Neuronal stem cell (in vitro differentiated cells): ENCODE results near the gene SLC6A3.
A peak's percentile ranks its signal among the peaks of the same experiment; 100 is the strongest.
"Not testable (repeated sequence)": the region's sequence is repeated elsewhere in the genome, so short reads cannot be mapped to it uniquely, and the experiment has no call there.

Experiments used
- DNase-seq: peaks from one replicate; pipeline ENCODE4 v3.0.0-alpha.2; 2013; ENCODE audit warnings: low spot score
- H2AFZ ChIP-seq: one replicate; pipeline ENCODE4 v1.6.1; 2013; ENCODE audit warnings: mild to moderate bottlenecking, low read length, inconsistent platforms
- H2AK5ac ChIP-seq: 2 replicates; pipeline ENCODE4 v1.6.1; 2013; ENCODE audit warnings: low read depth, mild to moderate bottlenecking, inconsistent platforms, low read length, moderate library complexity, mixed read lengths
- H2BK120ac ChIP-seq: 2 replicates; pipeline ENCODE4 v1.6.1; 2013; ENCODE audit warnings: low read depth, mild to moderate bottlenecking, inconsistent platforms, low read length, moderate library complexity, mixed read lengths
- H2BK12ac ChIP-seq: one replicate; pipeline ENCODE4 v1.6.1; 2013; ENCODE audit warnings: low read length, inconsistent platforms
- H2BK15ac ChIP-seq: 2 replicates; pipeline ENCODE4 v1.6.1; 2013; ENCODE audit warnings: mild to moderate bottlenecking, low read length, inconsistent platforms, mixed read lengths
- H2BK5ac ChIP-seq: one replicate; pipeline ENCODE4 v1.6.1; 2013; ENCODE audit warnings: inconsistent platforms, mild to moderate bottlenecking, low read length, moderate library complexity
- H3K14ac ChIP-seq: one replicate; pipeline ENCODE4 v1.6.1; 2013; ENCODE audit warnings: low read length, inconsistent platforms
- H3K18ac ChIP-seq: 2 replicates; pipeline ENCODE4 v1.6.1; 2013; ENCODE audit warnings: low read length, inconsistent platforms
- H3K23ac ChIP-seq: 2 replicates; pipeline ENCODE4 v1.6.1; 2013; ENCODE audit warnings: low read depth, mild to moderate bottlenecking, mixed read lengths, low read length, inconsistent platforms; ENCODE audit not compliant: poor library complexity
- H3K27ac ChIP-seq: replicated peaks from 3 replicates; pipeline ENCODE4 v1.5.1; 2013; ENCODE audit warnings: low read length, inconsistent platforms
- H3K27me3 ChIP-seq, 3 experiments: 2 replicates each; pipeline ENCODE4 v1.6.1; 2013; ENCODE audit warnings: low read length in 3 of 3, mild to moderate bottlenecking in 2 of 3, inconsistent platforms in 1 of 3, low read depth in 1 of 3, mixed read lengths in 1 of 3, moderate library complexity in 1 of 3; ENCODE audit not compliant: control insufficient read depth in 3 of 3, insufficient read depth in 3 of 3
- H3K36me3 ChIP-seq, 2 donors: replicated peaks in 1 of 2; 2 replicates each; pipeline ENCODE4 v1.6.1; 2013; ENCODE audit warnings: low read length in 2 of 2; ENCODE audit not compliant: control insufficient read depth in 2 of 2, insufficient read depth in 2 of 2
- H3K4ac ChIP-seq: 2 replicates; pipeline ENCODE4 v1.6.1; 2013; ENCODE audit warnings: inconsistent platforms, mild to moderate bottlenecking, low read length, moderate library complexity
- H3K4me1 ChIP-seq, 2 donors: 1 replicate in 1 of 2; 2 replicates in 1 of 2; pipeline ENCODE4 v1.6.1; 2013; ENCODE audit warnings: low read length in 2 of 2, low read depth in 1 of 2; ENCODE audit not compliant: control insufficient read depth in 2 of 2, insufficient read depth in 1 of 2
- H3K4me2 ChIP-seq: one replicate; pipeline ENCODE4 v1.6.1; 2013; ENCODE audit warnings: mild to moderate bottlenecking, low read length, inconsistent platforms; ENCODE audit not compliant: insufficient read depth, poor library complexity, severe bottlenecking
- H3K4me3 ChIP-seq, 2 donors: 2 replicates each; pipeline ENCODE4 v1.5.1; 2013; ENCODE audit warnings: low read length in 2 of 2, mild to moderate bottlenecking in 2 of 2, inconsistent platforms in 1 of 2, moderate library complexity in 1 of 2
- H3K79me1 ChIP-seq: one replicate; pipeline ENCODE4 v1.6.1; 2013; ENCODE audit warnings: low read depth, mild to moderate bottlenecking, inconsistent platforms, low read length, moderate library complexity
- H3K9ac ChIP-seq: one replicate; pipeline ENCODE4 v1.6.1; 2013; ENCODE audit warnings: mild to moderate bottlenecking, low read depth, low read length, inconsistent platforms; ENCODE audit not compliant: poor library complexity
- H3K9me3 ChIP-seq, 2 donors: replicated peaks in 1 of 2; 2 replicates each; pipeline versions ENCODE3 to v1.6.1; 2013; ENCODE audit warnings: low read length in 2 of 2, mild to moderate bottlenecking in 2 of 2, inconsistent platforms in 1 of 2, low read depth in 1 of 2, mixed read lengths in 1 of 2, moderate library complexity in 1 of 2; ENCODE audit not compliant: control insufficient read depth in 2 of 2, insufficient read depth in 1 of 2
- H4K8ac ChIP-seq: one replicate; pipeline ENCODE4 v1.6.1; 2013; ENCODE audit warnings: low read depth, mild to moderate bottlenecking, inconsistent platforms, low read length, moderate library complexity
- H4K91ac ChIP-seq: one replicate; pipeline ENCODE4 v1.6.1; 2013; ENCODE audit warnings: low read length, low read depth, mild to moderate bottlenecking, inconsistent platforms; ENCODE audit not compliant: poor library complexity
- WGBS, 2 donors: extraction: QIAGEN DNeasy Blood & Tissue Kit; methylation state at CpG; one replicate each; pipeline ENCODE4 v1.1.7; 2013; ENCODE audit warnings: missing lambda C conversion rate in 2 of 2, mixed read lengths in 1 of 2; ENCODE audit not compliant: insufficient read length in 2 of 2, insufficient replicate concordance in 1 of 2; ENCODE audit errors: extremely low coverage in 2 of 2; 5-methylcytosine and 5-hydroxymethylcytosine counted together

The SLC6A3 gene

GRCh38 chr5:1363160-1363559 lies 82.1 kb downstream of the SLC6A3 start:
- Histone ChIP-seq H2BK15ac (no peak overlapping the region), H3K9ac (no peak overlapping the region), H3K14ac (no peak overlapping the region), H3K4me2 (no peak overlapping the region), H2BK12ac (no peak overlapping the region), H3K4ac (no peak overlapping the region), H4K8ac (no peak overlapping the region), H3K9me3 (no peaks in the 10 kb centered on the region), H3K4me3 (no peak overlapping the region), H3K27ac (no peak overlapping the region), H2BK5ac (no peak overlapping the region), H3K27me3 (peaks cover 0 to 67% (median 0%) of the 10 kb centered on the region in 3 experiments), H3K79me1 (peaks cover 2% of the 10 kb centered on the region), H3K18ac (no peak overlapping the region), H4K91ac (no peak overlapping the region), H3K4me1 (no peaks in the 10 kb centered on the region), H3K36me3 (no peaks in the 10 kb centered on the region), H2BK120ac (no peak overlapping the region), H3K23ac (no peak overlapping the region), H2AK5ac (no peak overlapping the region), H2AFZ (no peak overlapping the region)
- no CpG with 5 or more reads among the region's 6 CpGs for WGBS, 2 donors
- no peak for DNase-seq

GRCh38 chr5:1362242-1363015 lies 82.8 kb downstream of the SLC6A3 start:
- no peak overlapping the region for H2BK15ac ChIP-seq
- no peaks in the 10 kb centered on the region for H3K9me3 ChIP-seq
- no peaks in the 10 kb centered on the region for H3K4me1 ChIP-seq
- no peak overlapping the region for H3K14ac ChIP-seq
- H2AK5ac ChIP-seq = no peak overlapping the region
- no peak overlapping the region for H3K4me3 ChIP-seq
- no peak overlapping the region for H2BK5ac ChIP-seq
- no peak overlapping the region for H3K4ac ChIP-seq
- H3K9ac ChIP-seq = no peak overlapping the region
- DNase-seq = no peak
- H4K8ac ChIP-seq = no peak overlapping the region
- H4K91ac ChIP-seq = no peak overlapping the region
- H3K27ac ChIP-seq = no peak overlapping the region
- H3K79me1 ChIP-seq = peaks cover 2% of the 10 kb centered on the region
- H2BK120ac ChIP-seq = no peak overlapping the region
- no peak overlapping the region for H3K4me2 ChIP-seq
- H3K23ac ChIP-seq = no peak overlapping the region
- H3K36me3 ChIP-seq = no peaks in the 10 kb centered on the region
- H3K18ac ChIP-seq = no peak overlapping the region
- peaks cover 0 to 68% (median 0%) of the 10 kb centered on the region in 3 experiments for H3K27me3 ChIP-seq
- no peak overlapping the region for H2BK12ac ChIP-seq
- WGBS, 2 donors = no CpG with 5 or more reads among the region's 29 CpGs
- no peak overlapping the region for H2AFZ ChIP-seq

- Histone ChIP-seq H3K18ac (no peak overlapping the region), H3K4ac (no peak overlapping the region), H3K4me2 (no peak overlapping the region), H3K36me3 (no peaks in the 10 kb centered on the region), H3K79me1 (peaks cover 2% of the 10 kb centered on the region), H2AK5ac (peak overlapping the region; percentile 86), H3K14ac (peak overlapping the region; percentile 3), H3K9ac (no peak overlapping the region), H3K9me3 (no peaks in the 10 kb centered on the region), H2BK15ac (no peak overlapping the region), H3K27me3 (peaks cover 0 to 73% (median 0%) of the 10 kb centered on the region in 3 experiments), H4K91ac (no peak overlapping the region), H4K8ac (no peak overlapping the region), H2BK12ac (no peak overlapping the region), H3K27ac (no peak overlapping the region), H2BK5ac (no peak overlapping the region), H2BK120ac (no peak overlapping the region), H3K4me1 (no peaks in the 10 kb centered on the region), H3K23ac (no peak overlapping the region), H2AFZ (no peak overlapping the region), H3K4me3 (no peak overlapping the region)
- DNase-seq = no peak
- WGBS, 2 donors = no CpG with 5 or more reads among the region's 4 CpGs
Measured at GRCh38 chr5:1360861-1361260, 84.4 kb downstream of the SLC6A3 start.

- not testable (repeated sequence) for H3K4me2 ChIP-seq, H2BK5ac ChIP-seq, H3K79me1 ChIP-seq, H2AFZ ChIP-seq, H4K8ac ChIP-seq, DNase-seq, H3K9ac ChIP-seq, H3K36me3 ChIP-seq, H3K4ac ChIP-seq, H3K14ac ChIP-seq, H2BK120ac ChIP-seq, H2BK12ac ChIP-seq, H3K4me3 ChIP-seq, H3K9me3 ChIP-seq, H2BK15ac ChIP-seq, H3K23ac ChIP-seq, H3K27ac ChIP-seq, H3K4me1 ChIP-seq, H3K18ac ChIP-seq, H4K91ac ChIP-seq
- H3K27me3 ChIP-seq = peaks cover 0 to 70% (median 0%) of the 10 kb centered on the region in 3 experiments
- WGBS, 2 donors = no CpG with 5 or more reads among the region's 7 CpGs
- H2AK5ac ChIP-seq = peak overlapping the region; percentile 86
Measured at GRCh38 chr5:1360367-1360766, 84.9 kb downstream of the SLC6A3 start.
